WTC11 (cell line): ENCODE results near the gene RAC3. TPM values are rescaled to one million over a fixed set of nuclear protein-coding genes. Genes with fewer than 3 reads are reported as not detected.

Source experiments
- ATAC-seq: fragments of 200-7000 bp; cut with Tn5 transposase; 2 replicates; pipeline ENCODE4 v1.10.0; 2021; ENCODE audit warnings: mild to moderate bottlenecking, moderate library complexity
- CTCF ChIA-PET: fragments of 300-600 bp; sonication (Branson Sonifier 250); formaldehyde crosslinking; loops from one replicate; lab custom pipeline; 2021; ENCODE audit warnings: antibody characterized with exemption; lab: Charles Lee
- POLR2A ChIA-PET: fragments of 350-600 bp; sonication (Branson Sonifier 250); formaldehyde crosslinking; loops from one replicate; lab custom pipeline; 2021; ENCODE audit warnings: antibody characterized with exemption; lab: Charles Lee
- DNase-seq: peaks from one replicate; pipeline ENCODE4 v3.0.0; 2021; ENCODE audit warnings: low spot score
- H3K27ac Mint-ChIP-seq: 2 replicates; pipeline ENCODE4 v1.8.0; 2021; ENCODE audit warnings: mixed read lengths
- H3K27me3 Mint-ChIP-seq: 2 replicates; pipeline ENCODE4 v1.8.0; 2021; ENCODE audit warnings: low read depth, mild to moderate bottlenecking, moderate library complexity, mixed read lengths
- H3K36me3 Mint-ChIP-seq: 2 replicates; pipeline ENCODE4 v1.8.0; 2021; ENCODE audit warnings: mixed read lengths
- H3K4me1 Mint-ChIP-seq: 2 replicates; pipeline ENCODE4 v1.8.0; 2022; ENCODE audit warnings: mixed read lengths
- H3K4me3 Mint-ChIP-seq: 2 replicates; pipeline ENCODE4 v1.8.0; 2021; ENCODE audit warnings: mild to moderate bottlenecking, moderate library complexity, mixed read lengths
- H3K9me3 Mint-ChIP-seq: 2 replicates; pipeline ENCODE4 v1.8.0; 2021; ENCODE audit warnings: mixed read lengths
- CREM ChIP-seq: sonication (generic); formaldehyde crosslinking; IDR thresholded peaks from 2 replicates; pipeline ENCODE4 v1.8.1; 2022; ENCODE audit warnings: mild to moderate bottlenecking, missing genetic modification reagents, moderate library complexity
- FOXJ3 ChIP-seq: sonication (generic); formaldehyde crosslinking; IDR thresholded peaks from 2 replicates; pipeline ENCODE4 v1.9.0; 2021; ENCODE audit warnings: missing genetic modification reagents, mild to moderate bottlenecking, borderline replicate concordance
- FOXK1 ChIP-seq: sonication (generic); formaldehyde crosslinking; IDR thresholded peaks from 2 replicates; pipeline ENCODE4 v1.8.0; 2022; ENCODE audit warnings: mild to moderate bottlenecking, moderate library complexity, missing genetic modification reagents
- FOXP1 ChIP-seq: sonication (generic); formaldehyde crosslinking; IDR thresholded peaks from 2 replicates; pipeline ENCODE4 v1.8.0; 2022; ENCODE audit warnings: missing genetic modification reagents, mild to moderate bottlenecking, moderate library complexity, borderline replicate concordance
- GABPB1 ChIP-seq: sonication (generic); formaldehyde crosslinking; IDR thresholded peaks from 2 replicates; pipeline ENCODE4 v1.8.1; 2023; ENCODE audit warnings: mild to moderate bottlenecking, missing genetic modification reagents
- IRF2 ChIP-seq: sonication (generic); formaldehyde crosslinking; IDR thresholded peaks from 2 replicates; pipeline ENCODE4 v1.8.0; 2022; ENCODE audit warnings: low read depth, missing genetic modification reagents, borderline replicate concordance
- MYBL2 ChIP-seq: sonication (generic); formaldehyde crosslinking; IDR thresholded peaks from 2 replicates; pipeline ENCODE4 v1.8.1; 2023; ENCODE audit warnings: mild to moderate bottlenecking, moderate library complexity, missing genetic modification reagents
- NFYB ChIP-seq: sonication (generic); formaldehyde crosslinking; conservative IDR thresholded peaks from 2 replicates; pipeline ENCODE4 v1.8.0; 2022; ENCODE audit warnings: low read depth, missing genetic modification reagents
- TEAD4 ChIP-seq: sonication (generic); formaldehyde crosslinking; IDR thresholded peaks from 2 replicates; pipeline ENCODE4 v1.8.0; 2022; ENCODE audit warnings: mild to moderate bottlenecking, missing genetic modification reagents
- ZBTB21 ChIP-seq: sonication (generic); formaldehyde crosslinking; IDR thresholded peaks from 2 replicates; pipeline ENCODE4 v1.8.1; 2023; ENCODE audit warnings: mild to moderate bottlenecking, missing genetic modification reagents, borderline replicate concordance
- total RNA-seq: library from RNA; stranded (reverse); gene quantifications from 3 replicates; pipeline ENCODE4 v1.2.3, GENCODE V29; 2021
- TF ChIP-seq, protein P1 (sequence below): fragments of 250-450 bp; sonication (Bioruptor Pico); IDR thresholded peaks from 2 replicates; pipeline ENCODE4 v1.8.0; 2021; ENCODE audit warnings: mild to moderate bottlenecking
- TF ChIP-seq, protein P2 (sequence below): sonication (generic); formaldehyde crosslinking; IDR thresholded peaks from 2 replicates; pipeline ENCODE4 v1.8.1; 2023; ENCODE audit warnings: mild to moderate bottlenecking, missing genetic modification reagents, moderate library complexity
- TF ChIP-seq, protein P3 (sequence below): sonication (generic); formaldehyde crosslinking; IDR thresholded peaks from 2 replicates; pipeline ENCODE4 v1.8.1; 2023; ENCODE audit warnings: mild to moderate bottlenecking, moderate library complexity, missing genetic modification reagents
- TF ChIP-seq, protein P4 (sequence below): sonication (generic); formaldehyde crosslinking; IDR thresholded peaks from 2 replicates; pipeline ENCODE4 v1.8.1; 2022; ENCODE audit warnings: mild to moderate bottlenecking, moderate library complexity, missing genetic modification reagents
- TF ChIP-seq, protein P5 (sequence below): sonication (generic); formaldehyde crosslinking; IDR thresholded peaks from 2 replicates; pipeline ENCODE4 v1.8.1; 2022; ENCODE audit warnings: low read depth, missing genetic modification reagents, borderline replicate concordance
- TF ChIP-seq, protein P6 (sequence below): sonication (generic); formaldehyde crosslinking; IDR thresholded peaks from 2 replicates; pipeline ENCODE4 v1.8.1; 2023; ENCODE audit warnings: mild to moderate bottlenecking, missing genetic modification reagents
- TF ChIP-seq, protein P7 (sequence below): fragments of 200-600 bp; IDR thresholded peaks from 2 replicates; pipeline ENCODE4 v1.8.0; 2022; ENCODE audit warnings: antibody characterized with exemption
- TF ChIP-seq, protein P8 (sequence below): sonication (generic); formaldehyde crosslinking; IDR thresholded peaks from 2 replicates; pipeline ENCODE4 v1.8.0; 2023; ENCODE audit warnings: missing genetic modification reagents
- TF ChIP-seq, protein P9 (sequence below): sonication (generic); formaldehyde crosslinking; conservative IDR thresholded peaks from 2 replicates; pipeline ENCODE4 v1.8.1; 2022; ENCODE audit warnings: mild to moderate bottlenecking, missing genetic modification reagents
- TF ChIP-seq, protein P10 (sequence below): sonication (generic); formaldehyde crosslinking; IDR thresholded peaks from 2 replicates; pipeline ENCODE4 v1.8.0; 2022; ENCODE audit warnings: missing genetic modification reagents

The RAC3 gene
- total RNA-seq, 1 experiment from 2014 or later, result 163 TPM

DNA sequence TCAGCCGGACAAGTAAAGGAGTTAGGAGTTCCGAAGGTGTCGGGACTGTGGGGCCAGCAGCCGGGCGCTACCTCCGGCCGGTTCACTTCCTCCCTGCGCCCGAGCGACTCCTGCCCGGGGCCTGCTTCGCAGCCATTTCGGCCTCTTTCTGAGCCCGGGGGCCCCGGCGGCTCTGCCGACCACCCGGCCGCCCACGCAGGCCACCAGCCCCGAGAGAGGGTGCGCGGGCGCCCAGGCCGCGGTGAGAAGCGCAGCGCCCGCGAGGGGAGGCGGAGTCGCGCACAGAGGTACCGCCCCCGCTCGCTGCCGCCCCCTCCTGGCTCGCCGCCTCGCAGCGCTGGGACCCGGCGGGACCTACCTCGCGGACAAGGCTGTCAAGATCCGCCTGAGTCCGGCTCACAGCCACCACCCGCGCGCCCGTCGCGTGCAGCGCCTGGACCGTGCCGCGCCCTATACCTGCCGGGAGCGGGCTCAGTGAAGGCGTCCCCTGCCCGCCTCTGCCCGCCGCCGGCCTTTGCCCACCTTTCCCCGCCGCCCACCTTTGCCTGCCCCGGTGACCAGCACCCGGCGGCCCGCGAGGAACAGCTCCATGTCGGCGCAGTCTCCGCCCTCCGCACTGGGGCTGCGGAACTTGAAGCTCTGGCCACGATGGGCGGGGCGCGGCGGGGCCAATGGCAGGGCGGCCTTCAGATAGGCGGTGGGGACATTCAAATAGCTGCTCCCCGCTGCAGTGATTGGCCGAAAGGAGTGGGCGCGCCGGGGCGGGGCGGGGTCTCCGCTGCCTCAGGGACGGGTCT is 5.8 kb downstream of the RAC3 start, which contains the start of gene DCXR:
TSS of gene DCXR (minus strand) at position 606 of the 797 bp plus-strand sequence. CDS start at position 591, 15 bp downstream.
- Mint-ChIP-seq H3K27me3 (peaks cover 10% of the 10 kb centered on the region), H3K9me3 (no peaks in the 10 kb centered on the region), H3K4me1 (peaks cover 33% of the 10 kb centered on the region), H3K27ac (peak within 1 kb of the TSS; percentile 95), H3K36me3 (0 out of 2 replicates have a peak, but pooled peaks cover 6% of the 10 kb centered on the region), H3K4me3 (peak within 1 kb of the TSS; percentile 75)
- CTCF ChIA-PET, result interaction anchor here (0.6 to 2.0 kb wide), 50 partner anchors 8 to 436 kb away, joined by 3 to 31 read pairs (median 4); partner anchors contain the start of genes ASPSCR1, CENPX, FASN and GPS1
- POLR2A ChIA-PET, result interaction anchor here (0.5 to 1.4 kb wide), 13 partner anchors 11 to 450 kb away, joined by 3 to 11 read pairs (median 5); partner anchors contain the start of genes ARL16, ASPSCR1, CENPX and FASN
- ATAC-seq, result peak; percentile 90
- peak; percentile 99 for DNase-seq
- TF ChIP-seq, protein P1, sequence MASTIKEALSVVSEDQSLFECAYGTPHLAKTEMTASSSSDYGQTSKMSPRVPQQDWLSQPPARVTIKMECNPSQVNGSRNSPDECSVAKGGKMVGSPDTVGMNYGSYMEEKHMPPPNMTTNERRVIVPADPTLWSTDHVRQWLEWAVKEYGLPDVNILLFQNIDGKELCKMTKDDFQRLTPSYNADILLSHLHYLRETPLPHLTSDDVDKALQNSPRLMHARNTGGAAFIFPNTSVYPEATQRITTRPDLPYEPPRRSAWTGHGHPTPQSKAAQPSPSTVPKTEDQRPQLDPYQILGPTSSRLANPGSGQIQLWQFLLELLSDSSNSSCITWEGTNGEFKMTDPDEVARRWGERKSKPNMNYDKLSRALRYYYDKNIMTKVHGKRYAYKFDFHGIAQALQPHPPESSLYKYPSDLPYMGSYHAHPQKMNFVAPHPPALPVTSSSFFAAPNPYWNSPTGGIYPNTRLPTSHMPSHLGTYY, result 0 out of 2 replicates have a peak, but pooled peaks have one; percentile 14
- TF ChIP-seq, protein P2, sequence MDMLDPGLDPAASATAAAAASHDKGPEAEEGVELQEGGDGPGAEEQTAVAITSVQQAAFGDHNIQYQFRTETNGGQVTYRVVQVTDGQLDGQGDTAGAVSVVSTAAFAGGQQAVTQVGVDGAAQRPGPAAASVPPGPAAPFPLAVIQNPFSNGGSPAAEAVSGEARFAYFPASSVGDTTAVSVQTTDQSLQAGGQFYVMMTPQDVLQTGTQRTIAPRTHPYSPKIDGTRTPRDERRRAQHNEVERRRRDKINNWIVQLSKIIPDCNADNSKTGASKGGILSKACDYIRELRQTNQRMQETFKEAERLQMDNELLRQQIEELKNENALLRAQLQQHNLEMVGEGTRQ, result peak; percentile 12; the same call in 1 of the 2 replicates
- TF ChIP-seq FOXP1 (CRISPR knock-in tag) (no peak), CREM (CRISPR knock-in tag) (0 out of 2 replicates have a peak, but pooled peaks have one; percentile 43), FOXK1 (CRISPR knock-in tag) (peak; percentile 48; the same call in 1 of the 2 replicates), GABPB1 (CRISPR knock-in tag) (peak; percentile 64), TEAD4 (no peak), MYBL2 (CRISPR knock-in tag) (0 out of 2 replicates have a peak, but pooled peaks have one; percentile 59), FOXJ3 (no peak), NFYB (peak; percentile 88), IRF2 (CRISPR knock-in tag) (no peak), ZBTB21 (CRISPR knock-in tag) (no peak)
- TF ChIP-seq, protein P3, sequence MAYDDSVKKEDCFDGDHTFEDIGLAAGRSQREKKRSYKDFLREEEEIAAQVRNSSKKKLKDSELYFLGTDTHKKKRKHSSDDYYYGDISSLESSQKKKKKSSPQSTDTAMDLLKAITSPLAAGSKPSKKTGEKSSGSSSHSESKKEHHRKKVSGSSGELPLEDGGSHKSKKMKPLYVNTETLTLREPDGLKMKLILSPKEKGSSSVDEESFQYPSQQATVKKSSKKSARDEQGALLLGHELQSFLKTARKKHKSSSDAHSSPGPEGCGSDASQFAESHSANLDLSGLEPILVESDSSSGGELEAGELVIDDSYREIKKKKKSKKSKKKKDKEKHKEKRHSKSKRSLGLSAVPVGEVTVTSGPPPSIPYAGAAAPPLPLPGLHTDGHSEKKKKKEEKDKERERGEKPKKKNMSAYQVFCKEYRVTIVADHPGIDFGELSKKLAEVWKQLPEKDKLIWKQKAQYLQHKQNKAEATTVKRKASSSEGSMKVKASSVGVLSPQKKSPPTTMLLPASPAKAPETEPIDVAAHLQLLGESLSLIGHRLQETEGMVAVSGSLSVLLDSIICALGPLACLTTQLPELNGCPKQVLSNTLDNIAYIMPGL, result peak; percentile 97
- TF ChIP-seq, protein P4, sequence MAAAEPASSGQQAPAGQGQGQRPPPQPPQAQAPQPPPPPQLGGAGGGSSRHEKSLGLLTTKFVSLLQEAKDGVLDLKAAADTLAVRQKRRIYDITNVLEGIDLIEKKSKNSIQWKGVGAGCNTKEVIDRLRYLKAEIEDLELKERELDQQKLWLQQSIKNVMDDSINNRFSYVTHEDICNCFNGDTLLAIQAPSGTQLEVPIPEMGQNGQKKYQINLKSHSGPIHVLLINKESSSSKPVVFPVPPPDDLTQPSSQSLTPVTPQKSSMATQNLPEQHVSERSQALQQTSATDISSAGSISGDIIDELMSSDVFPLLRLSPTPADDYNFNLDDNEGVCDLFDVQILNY (CRISPR knock-in tag), result peak; percentile 80; the same call in 1 of the 2 replicates
- TF ChIP-seq, protein P5, sequence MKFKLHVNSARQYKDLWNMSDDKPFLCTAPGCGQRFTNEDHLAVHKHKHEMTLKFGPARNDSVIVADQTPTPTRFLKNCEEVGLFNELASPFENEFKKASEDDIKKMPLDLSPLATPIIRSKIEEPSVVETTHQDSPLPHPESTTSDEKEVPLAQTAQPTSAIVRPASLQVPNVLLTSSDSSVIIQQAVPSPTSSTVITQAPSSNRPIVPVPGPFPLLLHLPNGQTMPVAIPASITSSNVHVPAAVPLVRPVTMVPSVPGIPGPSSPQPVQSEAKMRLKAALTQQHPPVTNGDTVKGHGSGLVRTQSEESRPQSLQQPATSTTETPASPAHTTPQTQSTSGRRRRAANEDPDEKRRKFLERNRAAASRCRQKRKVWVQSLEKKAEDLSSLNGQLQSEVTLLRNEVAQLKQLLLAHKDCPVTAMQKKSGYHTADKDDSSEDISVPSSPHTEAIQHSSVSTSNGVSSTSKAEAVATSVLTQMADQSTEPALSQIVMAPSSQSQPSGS, result no peak
- TF ChIP-seq, protein P6, sequence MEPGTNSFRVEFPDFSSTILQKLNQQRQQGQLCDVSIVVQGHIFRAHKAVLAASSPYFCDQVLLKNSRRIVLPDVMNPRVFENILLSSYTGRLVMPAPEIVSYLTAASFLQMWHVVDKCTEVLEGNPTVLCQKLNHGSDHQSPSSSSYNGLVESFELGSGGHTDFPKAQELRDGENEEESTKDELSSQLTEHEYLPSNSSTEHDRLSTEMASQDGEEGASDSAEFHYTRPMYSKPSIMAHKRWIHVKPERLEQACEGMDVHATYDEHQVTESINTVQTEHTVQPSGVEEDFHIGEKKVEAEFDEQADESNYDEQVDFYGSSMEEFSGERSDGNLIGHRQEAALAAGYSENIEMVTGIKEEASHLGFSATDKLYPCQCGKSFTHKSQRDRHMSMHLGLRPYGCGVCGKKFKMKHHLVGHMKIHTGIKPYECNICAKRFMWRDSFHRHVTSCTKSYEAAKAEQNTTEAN, result 0 out of 2 replicates have a peak, but pooled peaks have one; percentile 26
- TF ChIP-seq, protein P7, sequence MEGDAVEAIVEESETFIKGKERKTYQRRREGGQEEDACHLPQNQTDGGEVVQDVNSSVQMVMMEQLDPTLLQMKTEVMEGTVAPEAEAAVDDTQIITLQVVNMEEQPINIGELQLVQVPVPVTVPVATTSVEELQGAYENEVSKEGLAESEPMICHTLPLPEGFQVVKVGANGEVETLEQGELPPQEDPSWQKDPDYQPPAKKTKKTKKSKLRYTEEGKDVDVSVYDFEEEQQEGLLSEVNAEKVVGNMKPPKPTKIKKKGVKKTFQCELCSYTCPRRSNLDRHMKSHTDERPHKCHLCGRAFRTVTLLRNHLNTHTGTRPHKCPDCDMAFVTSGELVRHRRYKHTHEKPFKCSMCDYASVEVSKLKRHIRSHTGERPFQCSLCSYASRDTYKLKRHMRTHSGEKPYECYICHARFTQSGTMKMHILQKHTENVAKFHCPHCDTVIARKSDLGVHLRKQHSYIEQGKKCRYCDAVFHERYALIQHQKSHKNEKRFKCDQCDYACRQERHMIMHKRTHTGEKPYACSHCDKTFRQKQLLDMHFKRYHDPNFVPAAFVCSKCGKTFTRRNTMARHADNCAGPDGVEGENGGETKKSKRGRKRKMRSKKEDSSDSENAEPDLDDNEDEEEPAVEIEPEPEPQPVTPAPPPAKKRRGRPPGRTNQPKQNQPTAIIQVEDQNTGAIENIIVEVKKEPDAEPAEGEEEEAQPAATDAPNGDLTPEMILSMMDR, result peak; percentile 73
- TF ChIP-seq, protein P8, sequence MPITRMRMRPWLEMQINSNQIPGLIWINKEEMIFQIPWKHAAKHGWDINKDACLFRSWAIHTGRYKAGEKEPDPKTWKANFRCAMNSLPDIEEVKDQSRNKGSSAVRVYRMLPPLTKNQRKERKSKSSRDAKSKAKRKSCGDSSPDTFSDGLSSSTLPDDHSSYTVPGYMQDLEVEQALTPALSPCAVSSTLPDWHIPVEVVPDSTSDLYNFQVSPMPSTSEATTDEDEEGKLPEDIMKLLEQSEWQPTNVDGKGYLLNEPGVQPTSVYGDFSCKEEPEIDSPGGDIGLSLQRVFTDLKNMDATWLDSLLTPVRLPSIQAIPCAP (CRISPR knock-in tag), result peak; percentile 43; the same call in 1 of the 2 replicates
- TF ChIP-seq, protein P9, sequence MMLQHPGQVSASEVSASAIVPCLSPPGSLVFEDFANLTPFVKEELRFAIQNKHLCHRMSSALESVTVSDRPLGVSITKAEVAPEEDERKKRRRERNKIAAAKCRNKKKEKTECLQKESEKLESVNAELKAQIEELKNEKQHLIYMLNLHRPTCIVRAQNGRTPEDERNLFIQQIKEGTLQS (CRISPR knock-in tag), result no peak
- TF ChIP-seq, protein P10, sequence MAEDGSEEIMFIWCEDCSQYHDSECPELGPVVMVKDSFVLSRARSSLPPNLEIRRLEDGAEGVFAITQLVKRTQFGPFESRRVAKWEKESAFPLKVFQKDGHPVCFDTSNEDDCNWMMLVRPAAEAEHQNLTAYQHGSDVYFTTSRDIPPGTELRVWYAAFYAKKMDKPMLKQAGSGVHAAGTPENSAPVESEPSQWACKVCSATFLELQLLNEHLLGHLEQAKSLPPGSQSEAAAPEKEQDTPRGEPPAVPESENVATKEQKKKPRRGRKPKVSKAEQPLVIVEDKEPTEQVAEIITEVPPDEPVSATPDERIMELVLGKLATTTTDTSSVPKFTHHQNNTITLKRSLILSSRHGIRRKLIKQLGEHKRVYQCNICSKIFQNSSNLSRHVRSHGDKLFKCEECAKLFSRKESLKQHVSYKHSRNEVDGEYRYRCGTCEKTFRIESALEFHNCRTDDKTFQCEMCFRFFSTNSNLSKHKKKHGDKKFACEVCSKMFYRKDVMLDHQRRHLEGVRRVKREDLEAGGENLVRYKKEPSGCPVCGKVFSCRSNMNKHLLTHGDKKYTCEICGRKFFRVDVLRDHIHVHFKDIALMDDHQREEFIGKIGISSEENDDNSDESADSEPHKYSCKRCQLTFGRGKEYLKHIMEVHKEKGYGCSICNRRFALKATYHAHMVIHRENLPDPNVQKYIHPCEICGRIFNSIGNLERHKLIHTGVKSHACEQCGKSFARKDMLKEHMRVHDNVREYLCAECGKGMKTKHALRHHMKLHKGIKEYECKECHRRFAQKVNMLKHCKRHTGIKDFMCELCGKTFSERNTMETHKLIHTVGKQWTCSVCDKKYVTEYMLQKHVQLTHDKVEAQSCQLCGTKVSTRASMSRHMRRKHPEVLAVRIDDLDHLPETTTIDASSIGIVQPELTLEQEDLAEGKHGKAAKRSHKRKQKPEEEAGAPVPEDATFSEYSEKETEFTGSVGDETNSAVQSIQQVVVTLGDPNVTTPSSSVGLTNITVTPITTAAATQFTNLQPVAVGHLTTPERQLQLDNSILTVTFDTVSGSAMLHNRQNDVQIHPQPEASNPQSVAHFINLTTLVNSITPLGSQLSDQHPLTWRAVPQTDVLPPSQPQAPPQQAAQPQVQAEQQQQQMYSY, result peak; percentile 49; the same call in 1 of the 2 replicates
